Measurements from ENCODE around the gene NXPH1. TPM values are rescaled to one million over a fixed set of nuclear protein-coding genes. Genes with fewer than 3 reads are reported as not detected.

The NXPH1 gene
- total RNA-seq, 1 experiment from 2014 or later, result 0.59 TPM

DNA sequence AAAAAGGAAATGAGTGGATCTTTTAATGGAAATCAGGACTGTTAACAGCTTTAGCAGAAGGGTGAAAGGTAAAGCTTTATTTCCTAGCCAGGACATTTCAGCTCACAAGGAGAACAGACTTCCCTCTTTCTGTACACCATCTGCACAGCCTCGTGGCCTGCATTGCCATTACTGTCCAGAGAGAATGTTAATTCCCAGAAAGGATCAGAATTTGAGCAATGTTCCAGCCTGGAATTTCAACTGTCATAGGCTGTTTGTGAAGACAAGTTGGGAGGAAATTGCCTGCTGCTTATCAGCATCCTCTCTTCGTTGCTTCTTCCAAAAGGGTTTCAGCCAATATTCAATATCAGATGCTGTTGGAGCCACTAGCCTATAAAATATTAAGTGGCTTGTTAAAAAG is 22.0 kb downstream of the NXPH1 start (continued):
- TF ChIP-seq, protein P1, sequence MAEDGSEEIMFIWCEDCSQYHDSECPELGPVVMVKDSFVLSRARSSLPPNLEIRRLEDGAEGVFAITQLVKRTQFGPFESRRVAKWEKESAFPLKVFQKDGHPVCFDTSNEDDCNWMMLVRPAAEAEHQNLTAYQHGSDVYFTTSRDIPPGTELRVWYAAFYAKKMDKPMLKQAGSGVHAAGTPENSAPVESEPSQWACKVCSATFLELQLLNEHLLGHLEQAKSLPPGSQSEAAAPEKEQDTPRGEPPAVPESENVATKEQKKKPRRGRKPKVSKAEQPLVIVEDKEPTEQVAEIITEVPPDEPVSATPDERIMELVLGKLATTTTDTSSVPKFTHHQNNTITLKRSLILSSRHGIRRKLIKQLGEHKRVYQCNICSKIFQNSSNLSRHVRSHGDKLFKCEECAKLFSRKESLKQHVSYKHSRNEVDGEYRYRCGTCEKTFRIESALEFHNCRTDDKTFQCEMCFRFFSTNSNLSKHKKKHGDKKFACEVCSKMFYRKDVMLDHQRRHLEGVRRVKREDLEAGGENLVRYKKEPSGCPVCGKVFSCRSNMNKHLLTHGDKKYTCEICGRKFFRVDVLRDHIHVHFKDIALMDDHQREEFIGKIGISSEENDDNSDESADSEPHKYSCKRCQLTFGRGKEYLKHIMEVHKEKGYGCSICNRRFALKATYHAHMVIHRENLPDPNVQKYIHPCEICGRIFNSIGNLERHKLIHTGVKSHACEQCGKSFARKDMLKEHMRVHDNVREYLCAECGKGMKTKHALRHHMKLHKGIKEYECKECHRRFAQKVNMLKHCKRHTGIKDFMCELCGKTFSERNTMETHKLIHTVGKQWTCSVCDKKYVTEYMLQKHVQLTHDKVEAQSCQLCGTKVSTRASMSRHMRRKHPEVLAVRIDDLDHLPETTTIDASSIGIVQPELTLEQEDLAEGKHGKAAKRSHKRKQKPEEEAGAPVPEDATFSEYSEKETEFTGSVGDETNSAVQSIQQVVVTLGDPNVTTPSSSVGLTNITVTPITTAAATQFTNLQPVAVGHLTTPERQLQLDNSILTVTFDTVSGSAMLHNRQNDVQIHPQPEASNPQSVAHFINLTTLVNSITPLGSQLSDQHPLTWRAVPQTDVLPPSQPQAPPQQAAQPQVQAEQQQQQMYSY (CRISPR knock-in tag; IDR thresholded peaks at IDR 0.05), result no peak

DNA sequence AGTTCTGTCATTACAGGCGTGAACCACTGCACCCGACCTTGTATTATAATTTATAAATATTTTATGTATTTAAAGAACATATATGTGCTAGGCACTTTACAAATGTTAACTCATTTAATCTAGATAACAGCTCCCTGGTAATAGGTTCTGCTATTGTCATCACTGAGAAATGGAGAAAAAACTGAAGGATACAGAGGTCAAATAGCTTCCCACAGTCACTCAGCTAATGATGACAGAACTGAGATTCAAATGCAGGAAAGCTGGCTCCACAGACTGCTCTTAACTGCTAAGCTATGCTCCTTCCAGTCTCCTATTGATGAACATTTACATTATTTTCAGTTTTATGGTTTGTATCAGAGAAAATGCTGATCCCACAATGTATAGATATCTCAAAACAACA is 28.9 kb downstream of the NXPH1 start:
- ChIA-PET CTCF (no interaction called here), POLR2A (no interaction called here)
- no peak overlapping the region for H3K27ac Mint-ChIP-seq
- ATAC-seq (no peak), DNase-seq (ENCODE audit: low spot score) (no peak)
- TF ChIP-seq RELA (CRISPR knock-in tag; IDR thresholded peaks at IDR 0.05; ENCODE audit: borderline replicate concordance), result no peak
- no peak for TF ChIP-seq MYBL2 (CRISPR knock-in tag; IDR thresholded peaks at IDR 0.05)
- TF ChIP-seq NFE2L1 (CRISPR knock-in tag; IDR thresholded peaks at IDR 0.05), result no peak
- TF ChIP-seq, protein P2, sequence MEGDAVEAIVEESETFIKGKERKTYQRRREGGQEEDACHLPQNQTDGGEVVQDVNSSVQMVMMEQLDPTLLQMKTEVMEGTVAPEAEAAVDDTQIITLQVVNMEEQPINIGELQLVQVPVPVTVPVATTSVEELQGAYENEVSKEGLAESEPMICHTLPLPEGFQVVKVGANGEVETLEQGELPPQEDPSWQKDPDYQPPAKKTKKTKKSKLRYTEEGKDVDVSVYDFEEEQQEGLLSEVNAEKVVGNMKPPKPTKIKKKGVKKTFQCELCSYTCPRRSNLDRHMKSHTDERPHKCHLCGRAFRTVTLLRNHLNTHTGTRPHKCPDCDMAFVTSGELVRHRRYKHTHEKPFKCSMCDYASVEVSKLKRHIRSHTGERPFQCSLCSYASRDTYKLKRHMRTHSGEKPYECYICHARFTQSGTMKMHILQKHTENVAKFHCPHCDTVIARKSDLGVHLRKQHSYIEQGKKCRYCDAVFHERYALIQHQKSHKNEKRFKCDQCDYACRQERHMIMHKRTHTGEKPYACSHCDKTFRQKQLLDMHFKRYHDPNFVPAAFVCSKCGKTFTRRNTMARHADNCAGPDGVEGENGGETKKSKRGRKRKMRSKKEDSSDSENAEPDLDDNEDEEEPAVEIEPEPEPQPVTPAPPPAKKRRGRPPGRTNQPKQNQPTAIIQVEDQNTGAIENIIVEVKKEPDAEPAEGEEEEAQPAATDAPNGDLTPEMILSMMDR (IDR thresholded peaks at IDR 0.05), result no peak
- no peak for TF ChIP-seq SOX15 (CRISPR knock-in tag; IDR thresholded peaks at IDR 0.05)
- TF ChIP-seq, protein P3, sequence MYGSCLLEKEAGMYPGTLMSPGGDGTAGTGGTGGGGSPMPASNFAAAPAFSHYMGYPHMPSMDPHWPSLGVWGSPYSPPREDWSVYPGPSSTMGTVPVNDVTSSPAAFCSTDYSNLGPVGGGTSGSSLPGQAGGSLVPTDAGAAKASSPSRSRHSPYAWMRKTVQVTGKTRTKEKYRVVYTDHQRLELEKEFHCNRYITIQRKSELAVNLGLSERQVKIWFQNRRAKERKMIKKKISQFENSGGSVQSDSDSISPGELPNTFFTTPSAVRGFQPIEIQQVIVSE (CRISPR knock-in tag; IDR thresholded peaks at IDR 0.05; ENCODE audit: borderline replicate concordance), result no peak
- TF ChIP-seq, protein P4, sequence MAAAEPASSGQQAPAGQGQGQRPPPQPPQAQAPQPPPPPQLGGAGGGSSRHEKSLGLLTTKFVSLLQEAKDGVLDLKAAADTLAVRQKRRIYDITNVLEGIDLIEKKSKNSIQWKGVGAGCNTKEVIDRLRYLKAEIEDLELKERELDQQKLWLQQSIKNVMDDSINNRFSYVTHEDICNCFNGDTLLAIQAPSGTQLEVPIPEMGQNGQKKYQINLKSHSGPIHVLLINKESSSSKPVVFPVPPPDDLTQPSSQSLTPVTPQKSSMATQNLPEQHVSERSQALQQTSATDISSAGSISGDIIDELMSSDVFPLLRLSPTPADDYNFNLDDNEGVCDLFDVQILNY (CRISPR knock-in tag; IDR thresholded peaks at IDR 0.05), result no peak
- TF ChIP-seq OVOL2 (CRISPR knock-in tag; IDR thresholded peaks at IDR 0.05; ENCODE audit: borderline replicate concordance), result no peak
- TF ChIP-seq SP1 (CRISPR knock-in tag; conservative IDR thresholded peaks at IDR 0.05), result no peak
- no peak for TF ChIP-seq FOXJ3 (CRISPR knock-in tag; IDR thresholded peaks at IDR 0.05; ENCODE audit: borderline replicate concordance)
- TF ChIP-seq JUN (CRISPR knock-in tag; IDR thresholded peaks at IDR 0.05), result no peak
- TF ChIP-seq, protein P5, sequence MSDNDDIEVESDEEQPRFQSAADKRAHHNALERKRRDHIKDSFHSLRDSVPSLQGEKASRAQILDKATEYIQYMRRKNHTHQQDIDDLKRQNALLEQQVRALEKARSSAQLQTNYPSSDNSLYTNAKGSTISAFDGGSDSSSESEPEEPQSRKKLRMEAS (CRISPR knock-in tag; IDR thresholded peaks at IDR 0.05), result no peak
- TF ChIP-seq TCF7 (CRISPR knock-in tag; IDR thresholded peaks at IDR 0.05; ENCODE audit: low read depth), result no peak
- TF ChIP-seq CREB1 (CRISPR knock-in tag; IDR thresholded peaks at IDR 0.05), result no peak
- TF ChIP-seq KAT7 (CRISPR knock-in tag; IDR thresholded peaks at IDR 0.05; ENCODE audit: borderline replicate concordance), result no peak
- TF ChIP-seq, protein P6, sequence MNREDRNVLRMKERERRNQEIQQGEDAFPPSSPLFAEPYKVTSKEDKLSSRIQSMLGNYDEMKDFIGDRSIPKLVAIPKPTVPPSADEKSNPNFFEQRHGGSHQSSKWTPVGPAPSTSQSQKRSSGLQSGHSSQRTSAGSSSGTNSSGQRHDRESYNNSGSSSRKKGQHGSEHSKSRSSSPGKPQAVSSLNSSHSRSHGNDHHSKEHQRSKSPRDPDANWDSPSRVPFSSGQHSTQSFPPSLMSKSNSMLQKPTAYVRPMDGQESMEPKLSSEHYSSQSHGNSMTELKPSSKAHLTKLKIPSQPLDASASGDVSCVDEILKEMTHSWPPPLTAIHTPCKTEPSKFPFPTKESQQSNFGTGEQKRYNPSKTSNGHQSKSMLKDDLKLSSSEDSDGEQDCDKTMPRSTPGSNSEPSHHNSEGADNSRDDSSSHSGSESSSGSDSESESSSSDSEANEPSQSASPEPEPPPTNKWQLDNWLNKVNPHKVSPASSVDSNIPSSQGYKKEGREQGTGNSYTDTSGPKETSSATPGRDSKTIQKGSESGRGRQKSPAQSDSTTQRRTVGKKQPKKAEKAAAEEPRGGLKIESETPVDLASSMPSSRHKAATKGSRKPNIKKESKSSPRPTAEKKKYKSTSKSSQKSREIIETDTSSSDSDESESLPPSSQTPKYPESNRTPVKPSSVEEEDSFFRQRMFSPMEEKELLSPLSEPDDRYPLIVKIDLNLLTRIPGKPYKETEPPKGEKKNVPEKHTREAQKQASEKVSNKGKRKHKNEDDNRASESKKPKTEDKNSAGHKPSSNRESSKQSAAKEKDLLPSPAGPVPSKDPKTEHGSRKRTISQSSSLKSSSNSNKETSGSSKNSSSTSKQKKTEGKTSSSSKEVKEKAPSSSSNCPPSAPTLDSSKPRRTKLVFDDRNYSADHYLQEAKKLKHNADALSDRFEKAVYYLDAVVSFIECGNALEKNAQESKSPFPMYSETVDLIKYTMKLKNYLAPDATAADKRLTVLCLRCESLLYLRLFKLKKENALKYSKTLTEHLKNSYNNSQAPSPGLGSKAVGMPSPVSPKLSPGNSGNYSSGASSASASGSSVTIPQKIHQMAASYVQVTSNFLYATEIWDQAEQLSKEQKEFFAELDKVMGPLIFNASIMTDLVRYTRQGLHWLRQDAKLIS (CRISPR knock-in tag; IDR thresholded peaks at IDR 0.05; ENCODE audit: borderline replicate concordance), result no peak
- no peak for TF ChIP-seq ELF4 (CRISPR knock-in tag; IDR thresholded peaks at IDR 0.05; ENCODE audit: low read depth)
- no peaks in the 10 kb centered on the region for H3K9me3 Mint-ChIP-seq
- no peak overlapping the region for H3K4me3 Mint-ChIP-seq
- no peaks in the 10 kb centered on the region for H3K36me3 Mint-ChIP-seq
- H3K27me3 Mint-ChIP-seq (ENCODE audit: low read depth), result no peaks in the 10 kb centered on the region
- H3K4me1 Mint-ChIP-seq, result no peaks in the 10 kb centered on the region

Data from WTC11 (cell line).